Measurements from ENCODE around the gene UNC5C.

DNA sequence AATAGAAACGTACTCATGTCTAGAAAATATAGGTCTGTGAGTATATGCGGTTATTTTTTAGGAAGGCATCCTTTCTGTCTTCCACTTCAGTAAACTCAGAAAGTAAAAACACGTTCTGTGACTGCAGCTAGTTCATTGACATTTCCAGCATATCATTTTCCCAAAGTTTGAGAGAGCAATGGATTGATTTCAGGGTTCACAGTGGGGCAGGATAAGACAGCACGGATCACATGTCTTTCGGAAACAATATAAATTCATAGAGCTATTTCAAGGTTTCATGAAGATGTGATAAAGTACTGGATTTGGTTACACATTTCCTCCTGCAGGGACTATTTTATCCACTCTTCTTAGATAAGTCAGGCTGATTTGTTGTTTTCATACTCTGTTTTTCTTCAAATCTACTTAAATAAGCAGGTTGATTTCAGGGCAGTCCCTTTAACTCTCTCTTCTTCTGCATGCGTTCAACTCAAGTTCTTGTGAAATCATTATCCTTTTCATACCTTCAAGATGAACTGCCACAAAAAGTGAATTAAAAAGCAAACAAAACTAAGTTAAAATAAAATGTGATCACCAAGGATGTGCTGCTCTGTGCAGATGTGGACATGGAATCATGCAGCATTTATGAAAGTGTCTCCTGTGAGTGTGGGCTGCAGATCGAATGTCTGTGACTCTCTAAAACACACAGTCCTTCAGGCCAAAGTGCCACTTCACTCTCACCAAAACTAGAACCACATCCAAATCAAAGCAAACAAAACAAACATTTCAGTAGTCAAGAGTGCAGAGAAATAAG, 187.7 kb downstream of the UNC5C start:
- TF ChIP-seq NRF1 (conservative IDR thresholded peaks at IDR 0.05; ENCODE audit: low read depth, low read length) (no peak), ZNF384 (IDR thresholded peaks at IDR 0.05; ENCODE audit: borderline replicate concordance, low read depth, low read length) (no peak), EZH2 (IDR thresholded peaks at IDR 0.05; ENCODE audit: borderline replicate concordance, control insufficient read depth, low read depth, low read length) (no peak), ESRRA (IDR thresholded peaks at IDR 0.05; ENCODE audit: low read length) (no peak)
- TF ChIP-seq, protein P1, sequence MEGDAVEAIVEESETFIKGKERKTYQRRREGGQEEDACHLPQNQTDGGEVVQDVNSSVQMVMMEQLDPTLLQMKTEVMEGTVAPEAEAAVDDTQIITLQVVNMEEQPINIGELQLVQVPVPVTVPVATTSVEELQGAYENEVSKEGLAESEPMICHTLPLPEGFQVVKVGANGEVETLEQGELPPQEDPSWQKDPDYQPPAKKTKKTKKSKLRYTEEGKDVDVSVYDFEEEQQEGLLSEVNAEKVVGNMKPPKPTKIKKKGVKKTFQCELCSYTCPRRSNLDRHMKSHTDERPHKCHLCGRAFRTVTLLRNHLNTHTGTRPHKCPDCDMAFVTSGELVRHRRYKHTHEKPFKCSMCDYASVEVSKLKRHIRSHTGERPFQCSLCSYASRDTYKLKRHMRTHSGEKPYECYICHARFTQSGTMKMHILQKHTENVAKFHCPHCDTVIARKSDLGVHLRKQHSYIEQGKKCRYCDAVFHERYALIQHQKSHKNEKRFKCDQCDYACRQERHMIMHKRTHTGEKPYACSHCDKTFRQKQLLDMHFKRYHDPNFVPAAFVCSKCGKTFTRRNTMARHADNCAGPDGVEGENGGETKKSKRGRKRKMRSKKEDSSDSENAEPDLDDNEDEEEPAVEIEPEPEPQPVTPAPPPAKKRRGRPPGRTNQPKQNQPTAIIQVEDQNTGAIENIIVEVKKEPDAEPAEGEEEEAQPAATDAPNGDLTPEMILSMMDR (IDR thresholded peaks at IDR 0.05 in 2 of 3, conservative IDR thresholded peaks at IDR 0.05 in 1 of 3; ENCODE audit: control insufficient read depth in 2 of 3, extremely low read depth in 1 of 3, insufficient read depth in 1 of 3, low read depth in 3 of 3, low read length in 3 of 3): no peak

Data from GM12878 (cell line).